HG03442 (cell line): Measurements from ENCODE around the gene SPNS3.

Experiments used
- ATAC-seq: cut with Tn5 transposase; IDR thresholded peaks from one replicate; pipeline ENCODE4 v1.9.1; 2021; ENCODE audit warnings: mild to moderate bottlenecking, moderate library complexity; ENCODE audit not compliant: unreplicated experiment

The SPNS3 gene

GRCh38 chr17:4426499-4427208 is 7.1 kb upstream of the SPNS3 start:
- no peak for ATAC-seq

GRCh38 chr17:4427505-4427904 is 6.2 kb upstream of the SPNS3 start:
- no peak for ATAC-seq

GRCh38 chr17:4436381-4436780 is 2.6 kb downstream of the SPNS3 start:
- no peak for ATAC-seq

- ATAC-seq: no peak
Observed at GRCh38 chr17:4436846-4437245, 3.1 kb downstream of the SPNS3 start.

GRCh38 chr17:4438162-4438944 is 4.6 kb downstream of the SPNS3 start:
- ATAC-seq: no peak

- no peak for ATAC-seq
Observed at GRCh38 chr17:4440021-4440420, 6.3 kb downstream of the SPNS3 start.

- no peak for ATAC-seq
Observed at GRCh38 chr17:4440690-4441686, 7.2 kb downstream of the SPNS3 start.

- ATAC-seq: no peak
Observed at GRCh38 chr17:4442582-4442981, 8.8 kb downstream of the SPNS3 start.

GRCh38 chr17:4443476-4443875 is 9.7 kb downstream of the SPNS3 start:
- no peak for ATAC-seq

GRCh38 chr17:4444782-4445473 is 11.2 kb downstream of the SPNS3 start:
- no peak for ATAC-seq

- no peak for ATAC-seq
Observed at GRCh38 chr17:4445731-4446130, 12.0 kb downstream of the SPNS3 start.

- ATAC-seq: no peak
Observed at GRCh38 chr17:4446326-4447071, 12.8 kb downstream of the SPNS3 start.

GRCh38 chr17:4448197-4448980 is 14.6 kb downstream of the SPNS3 start:
- no peak for ATAC-seq

- ATAC-seq: no peak
Observed at GRCh38 chr17:4449736-4450135, 16.0 kb downstream of the SPNS3 start.

GRCh38 chr17:4450710-4451316 is 17.1 kb downstream of the SPNS3 start:
- no peak for ATAC-seq

GRCh38 chr17:4453812-4454591 is 20.3 kb downstream of the SPNS3 start:
- ATAC-seq: no peak

GRCh38 chr17:4460661-4461060 is 26.9 kb downstream of the SPNS3 start:
- no peak for ATAC-seq
